GM10847 (cell line): ENCODE data around the gene RSPO3.

Experiments used
- POLR2A ChIP-seq: IDR thresholded peaks from 2 replicates; pipeline ENCODE4 v1.6.1; 2011; ENCODE audit not compliant: insufficient read length; ENCODE audit errors: extremely low read depth

Gene RSPO3

GRCh38 chr6:127118298-127119101 is at the start of gene RSPO3:
RSPO3 (plus strand) TSS chr6:127118671; CDS start chr6:127119193, 522 bp downstream.
- TF ChIP-seq POLR2A = no peak

GRCh38 chr6:127069659-127070279 is 48.7 kb upstream of the RSPO3 start:
- no peak for TF ChIP-seq POLR2A

GRCh38 chr6:127073222-127073621 is 45.2 kb upstream of the RSPO3 start:
- TF ChIP-seq POLR2A = no peak

- TF ChIP-seq POLR2A = no peak
These were observed 42.0 kb upstream of the RSPO3 start for GRCh38 chr6:127076466-127076865.

- no peak for TF ChIP-seq POLR2A
These were observed 40.6 kb upstream of the RSPO3 start for GRCh38 chr6:127077886-127078285.

GRCh38 chr6:127078669-127079068 is 39.8 kb upstream of the RSPO3 start:
- no peak for TF ChIP-seq POLR2A

GRCh38 chr6:127079681-127080080 is 38.8 kb upstream of the RSPO3 start:
- TF ChIP-seq POLR2A = no peak

GRCh38 chr6:127080081-127080480 is 38.4 kb upstream of the RSPO3 start:
- TF ChIP-seq POLR2A = no peak

- no peak for TF ChIP-seq POLR2A
These were observed 35.1 kb upstream of the RSPO3 start for GRCh38 chr6:127083231-127083962.

- TF ChIP-seq POLR2A = no peak
These were observed 34.5 kb upstream of the RSPO3 start for GRCh38 chr6:127083963-127084310.

GRCh38 chr6:127085181-127085580 is 33.3 kb upstream of the RSPO3 start:
- no peak for TF ChIP-seq POLR2A

- no peak for TF ChIP-seq POLR2A
These were observed 28.4 kb upstream of the RSPO3 start for GRCh38 chr6:127090051-127090450.

GRCh38 chr6:127092466-127092865 is 26.0 kb upstream of the RSPO3 start:
- no peak for TF ChIP-seq POLR2A

GRCh38 chr6:127094791-127095190 is 23.7 kb upstream of the RSPO3 start:
- TF ChIP-seq POLR2A = no peak

GRCh38 chr6:127096167-127096566 is 22.3 kb upstream of the RSPO3 start:
- TF ChIP-seq POLR2A = no peak
